Left forelimb (tissue), 1 donor: Measurements from ENCODE around the gene DHX34.
"Not testable (repeated sequence)": the region's sequence is repeated elsewhere in the genome, so short reads cannot be mapped to it uniquely, and the experiment has no call there.

Experiments used
- DNase-seq: peaks from one replicate; pipeline ENCODE4 v3.0.0-alpha.2; 2018; ENCODE audit warnings: low spot score

The DHX34 gene

GRCh38 chr19:47331490-47331889 is 17.6 kb upstream of the DHX34 start:
- DNase-seq: no peak

- DNase-seq: no peak
These were observed 17.1 kb upstream of the DHX34 start, which contains the start of gene C5AR2 for GRCh38 chr19:47331931-47332547. Gene C5AR2 (plus strand): TSS chr19:47332175. CDS start chr19:47340800, 8,625 bp downstream.

GRCh38 chr19:47336765-47337718 is 12.1 kb upstream of the DHX34 start:
- DNase-seq: not testable (repeated sequence)

- DNase-seq: no peak
These were observed 9.8 kb upstream of the DHX34 start for GRCh38 chr19:47339196-47339880.

- DNase-seq: no peak
These were observed 8.5 kb upstream of the DHX34 start for GRCh38 chr19:47340477-47341208.

GRCh38 chr19:47341734-47342133 is 7.4 kb upstream of the DHX34 start:
- DNase-seq: no peak

- no peak for DNase-seq
These were observed 5.8 kb upstream of the DHX34 start for GRCh38 chr19:47343194-47343802.

GRCh38 chr19:47344425-47344824 is 4.7 kb upstream of the DHX34 start:
- no peak for DNase-seq

- DNase-seq: not testable (repeated sequence)
These were observed 3.1 kb upstream of the DHX34 start for GRCh38 chr19:47346024-47346423.

- DNase-seq: no peak
These were observed 1.5 kb downstream of the DHX34 start for GRCh38 chr19:47350630-47351029.

GRCh38 chr19:47351548-47351947 is 2.4 kb downstream of the DHX34 start:
- DNase-seq: no peak

GRCh38 chr19:47352095-47352494 is 3.0 kb downstream of the DHX34 start:
- no peak for DNase-seq

- no peak for DNase-seq
These were observed 4.2 kb downstream of the DHX34 start for GRCh38 chr19:47353307-47353712.

GRCh38 chr19:47356900-47357299 is 7.8 kb downstream of the DHX34 start:
- DNase-seq: no peak

- no peak for DNase-seq
These were observed 8.9 kb downstream of the DHX34 start for GRCh38 chr19:47357788-47358680.

GRCh38 chr19:47358936-47359335 is 9.8 kb downstream of the DHX34 start:
- no peak for DNase-seq

- no peak for DNase-seq
These were observed 13.2 kb downstream of the DHX34 start for GRCh38 chr19:47362321-47362720.

- DNase-seq: no peak
These were observed 14.8 kb downstream of the DHX34 start for GRCh38 chr19:47363758-47364531.

- not testable (repeated sequence) for DNase-seq
These were observed 16.3 kb downstream of the DHX34 start for GRCh38 chr19:47365455-47365854.
